ENCODE measurements around the gene BPIFB4.

Gene BPIFB4

DNA sequence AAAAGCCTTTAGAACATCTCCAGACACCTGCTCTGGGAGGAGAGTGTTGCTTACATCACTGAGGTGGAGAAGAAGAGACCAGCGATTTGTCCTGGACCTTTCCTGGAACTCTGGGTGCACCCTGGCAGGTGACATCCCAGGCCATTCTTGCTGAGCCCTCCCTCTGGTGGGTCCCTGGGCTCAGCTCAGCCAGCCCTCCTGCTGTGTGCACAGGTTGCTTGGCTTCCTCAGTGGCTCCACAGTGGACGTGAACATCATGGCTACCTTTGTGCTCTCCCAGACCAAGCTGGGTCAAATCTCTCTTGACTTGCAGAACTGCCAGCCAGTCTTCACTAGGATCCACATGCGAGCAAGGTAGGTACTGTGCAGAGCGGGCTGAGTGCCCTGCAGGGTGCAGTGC lies 68.6 kb downstream of the BPIFB4 start:
- TF ChIP-seq, protein P1, sequence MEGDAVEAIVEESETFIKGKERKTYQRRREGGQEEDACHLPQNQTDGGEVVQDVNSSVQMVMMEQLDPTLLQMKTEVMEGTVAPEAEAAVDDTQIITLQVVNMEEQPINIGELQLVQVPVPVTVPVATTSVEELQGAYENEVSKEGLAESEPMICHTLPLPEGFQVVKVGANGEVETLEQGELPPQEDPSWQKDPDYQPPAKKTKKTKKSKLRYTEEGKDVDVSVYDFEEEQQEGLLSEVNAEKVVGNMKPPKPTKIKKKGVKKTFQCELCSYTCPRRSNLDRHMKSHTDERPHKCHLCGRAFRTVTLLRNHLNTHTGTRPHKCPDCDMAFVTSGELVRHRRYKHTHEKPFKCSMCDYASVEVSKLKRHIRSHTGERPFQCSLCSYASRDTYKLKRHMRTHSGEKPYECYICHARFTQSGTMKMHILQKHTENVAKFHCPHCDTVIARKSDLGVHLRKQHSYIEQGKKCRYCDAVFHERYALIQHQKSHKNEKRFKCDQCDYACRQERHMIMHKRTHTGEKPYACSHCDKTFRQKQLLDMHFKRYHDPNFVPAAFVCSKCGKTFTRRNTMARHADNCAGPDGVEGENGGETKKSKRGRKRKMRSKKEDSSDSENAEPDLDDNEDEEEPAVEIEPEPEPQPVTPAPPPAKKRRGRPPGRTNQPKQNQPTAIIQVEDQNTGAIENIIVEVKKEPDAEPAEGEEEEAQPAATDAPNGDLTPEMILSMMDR (IDR thresholded peaks at IDR 0.05; ENCODE audit: low read depth, low read length, missing control alignments) = no peak
- DNase-seq (ENCODE audit: low read depth) = no peak
- H3K4me3 ChIP-seq (ENCODE audit: low read depth, low read length) = no peak overlapping the region
- in situ Hi-C loops (cut with HindIII; ENCODE audit: low sequenced_read_pairs) = no loop called here

DNA sequence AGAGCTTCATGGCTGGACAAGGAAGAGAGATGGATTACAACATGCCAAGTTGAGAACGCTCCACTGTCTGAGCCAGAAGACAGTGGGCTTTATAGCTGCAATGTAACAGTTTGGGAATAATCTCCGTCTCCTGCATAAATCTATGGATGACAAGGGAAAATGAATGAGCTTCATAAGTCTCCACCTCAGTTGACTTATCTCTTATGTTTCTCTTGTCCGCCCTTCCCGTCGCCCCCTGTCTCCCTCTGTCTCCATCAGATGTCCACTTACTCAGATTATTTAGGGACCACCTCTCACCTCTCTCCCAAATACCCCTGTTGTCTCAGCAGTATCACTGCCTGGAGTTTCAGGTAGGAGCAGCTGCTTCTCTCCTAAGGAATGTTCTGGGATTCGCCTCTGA lies 74.8 kb downstream of the BPIFB4 start:
- no peak for DNase-seq (ENCODE audit: low read depth)
- in situ Hi-C loops (cut with HindIII; ENCODE audit: low sequenced_read_pairs) = no loop called here
- no peak overlapping the region for H3K4me3 ChIP-seq (ENCODE audit: low read depth, low read length)
- TF ChIP-seq, protein P1 (IDR thresholded peaks at IDR 0.05; ENCODE audit: low read depth, low read length, missing control alignments) = no peak

DNA sequence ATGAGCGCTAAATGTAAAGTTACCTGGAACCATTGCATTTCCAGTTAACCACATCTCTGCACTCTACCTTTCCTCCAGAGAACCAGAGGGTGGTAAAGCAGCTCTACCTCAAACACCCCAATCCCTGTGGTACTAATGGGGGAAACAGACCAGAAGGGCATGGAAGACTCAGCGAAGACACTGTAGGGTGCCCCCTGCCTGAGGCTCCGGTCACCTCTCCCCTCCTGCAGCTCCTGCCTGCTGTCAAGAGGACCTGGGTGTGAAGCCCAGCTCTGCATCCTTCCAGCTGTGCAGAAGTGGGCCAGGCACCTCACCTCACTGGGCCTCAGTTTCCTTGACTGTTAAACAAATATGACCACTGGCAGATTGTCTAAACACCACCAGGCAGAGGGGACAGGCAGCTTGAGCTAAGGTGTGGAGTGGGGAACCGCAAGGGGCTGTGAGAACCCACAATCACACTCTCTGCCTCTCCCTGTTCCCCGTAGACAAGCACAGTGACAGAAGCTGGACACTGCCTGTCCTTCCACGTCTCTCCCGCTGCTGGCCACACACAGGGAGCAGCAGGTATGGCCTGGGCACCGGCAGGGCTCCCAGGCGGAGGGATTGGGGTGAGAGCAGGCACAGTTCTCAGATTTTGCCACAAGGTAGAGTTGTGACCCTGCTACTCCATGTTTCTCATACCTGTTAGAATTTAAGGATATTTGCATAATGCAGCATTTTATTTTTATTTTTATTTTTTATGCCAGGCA lies 79.4 kb downstream of the BPIFB4 start:
- no peak overlapping the region for H3K4me3 ChIP-seq (ENCODE audit: low read depth, low read length)
- no peak for DNase-seq (ENCODE audit: low read depth)
- in situ Hi-C loops (cut with HindIII; ENCODE audit: low sequenced_read_pairs) = no loop called here
- TF ChIP-seq, protein P1 (IDR thresholded peaks at IDR 0.05; ENCODE audit: low read depth, low read length, missing control alignments) = no peak

DNA sequence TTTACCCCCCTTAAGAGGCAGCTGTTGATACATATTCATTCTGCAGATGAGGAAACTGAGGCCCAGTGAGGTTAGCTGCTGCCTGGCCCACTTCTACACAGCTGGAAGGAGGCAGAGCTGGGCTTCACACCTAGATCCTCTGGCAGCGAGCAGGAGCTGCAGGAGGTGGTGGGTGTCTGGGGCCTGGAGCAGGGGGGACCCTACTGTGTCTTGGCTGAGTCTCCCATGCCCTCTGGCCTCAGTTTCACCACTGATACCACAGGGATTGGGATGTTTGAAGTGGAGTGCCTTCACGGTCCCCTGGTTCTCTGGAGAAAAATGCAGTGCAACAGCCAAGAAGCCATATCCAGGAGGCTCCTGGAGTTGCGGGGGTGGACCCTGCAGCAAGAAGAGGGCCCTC lies 80.3 kb downstream of the BPIFB4 start:
- no peak overlapping the region for H3K4me3 ChIP-seq (ENCODE audit: low read depth, low read length)
- in situ Hi-C loops (cut with HindIII; ENCODE audit: low sequenced_read_pairs) = no loop called here
- no peak for DNase-seq (ENCODE audit: low read depth)
- TF ChIP-seq, protein P1 (IDR thresholded peaks at IDR 0.05; ENCODE audit: low read depth, low read length, missing control alignments) = no peak

DNA sequence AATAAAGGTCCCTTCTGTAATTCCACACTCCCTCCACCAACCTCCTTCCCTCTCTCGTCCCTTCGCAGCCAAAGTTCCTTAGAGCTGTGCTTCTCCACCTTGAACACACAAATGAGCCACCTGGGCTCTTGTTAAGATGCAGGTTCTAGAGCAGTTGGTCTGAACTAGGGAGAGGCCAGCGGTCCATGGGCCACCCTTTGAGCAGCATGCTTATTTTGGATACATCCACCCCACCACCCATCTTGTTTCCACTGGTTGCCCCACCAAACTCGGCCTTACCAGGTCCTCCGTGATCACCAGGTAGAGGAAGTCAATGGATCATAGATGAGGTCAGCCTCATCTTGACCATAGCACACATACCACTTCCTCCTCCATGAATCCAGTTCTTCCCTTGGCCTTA lies 81.2 kb downstream of the BPIFB4 start:
- no peak for DNase-seq (ENCODE audit: low read depth)
- TF ChIP-seq, protein P1 (IDR thresholded peaks at IDR 0.05; ENCODE audit: low read depth, low read length, missing control alignments) = no peak
- in situ Hi-C loops (cut with HindIII; ENCODE audit: low sequenced_read_pairs) = no loop called here
- no peak overlapping the region for H3K4me3 ChIP-seq (ENCODE audit: low read depth, low read length)

Measured in astrocyte of the cerebellum (primary cell).